HL-60 (cell line): ENCODE results near the gene KLF12.

Experiments
- GABPA ChIP-seq: IDR thresholded peaks from 2 replicates; pipeline ENCODE4 v1.6.1; 2012; ENCODE audit warnings: low read depth
- POLR2AphosphoS5 ChIP-seq: IDR thresholded peaks from 2 replicates; pipeline ENCODE4 v1.6.1; 2012; ENCODE audit warnings: low read depth
- TF ChIP-seq, protein P1 (sequence below): IDR thresholded peaks from one replicate; pipeline ENCODE4 v1.5.1; 2011; ENCODE audit warnings: low read length, control low read depth, inconsistent platforms; ENCODE audit not compliant: insufficient read depth
- TF ChIP-seq, protein P2 (sequence below): IDR thresholded peaks from 2 replicates; pipeline ENCODE4 v1.6.1; 2012; ENCODE audit warnings: low read depth; ENCODE audit not compliant: insufficient replicate concordance

DNA sequence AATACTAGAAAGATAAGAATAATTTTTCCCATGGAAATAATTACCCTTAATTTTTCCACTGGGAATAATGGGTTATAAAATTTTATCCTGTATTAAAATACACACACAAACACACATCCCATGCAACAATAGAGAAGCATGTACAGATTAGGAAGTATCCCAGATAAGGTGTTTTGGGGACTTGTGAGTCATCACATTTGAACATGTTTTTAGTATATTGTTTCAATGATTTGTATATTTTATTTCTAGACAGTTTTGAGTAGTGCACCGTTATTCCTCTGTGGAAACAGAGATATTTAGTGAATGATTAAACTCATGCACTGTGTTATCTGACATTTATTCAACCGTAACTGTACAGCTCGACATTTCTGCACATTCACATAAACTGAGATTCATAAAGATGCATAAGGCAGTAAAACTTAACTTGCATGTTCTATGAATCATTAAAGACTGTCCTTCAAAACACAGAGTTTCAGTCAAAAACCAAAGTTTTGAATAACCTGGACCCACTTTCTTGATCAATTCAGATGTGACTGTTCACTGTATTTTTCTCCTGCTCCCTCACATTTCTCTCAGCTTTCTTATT lies 30.1 kb downstream of the KLF12 start:
- TF ChIP-seq POLR2AphosphoS5 (no peak), GABPA (no peak)
- TF ChIP-seq, protein P1, sequence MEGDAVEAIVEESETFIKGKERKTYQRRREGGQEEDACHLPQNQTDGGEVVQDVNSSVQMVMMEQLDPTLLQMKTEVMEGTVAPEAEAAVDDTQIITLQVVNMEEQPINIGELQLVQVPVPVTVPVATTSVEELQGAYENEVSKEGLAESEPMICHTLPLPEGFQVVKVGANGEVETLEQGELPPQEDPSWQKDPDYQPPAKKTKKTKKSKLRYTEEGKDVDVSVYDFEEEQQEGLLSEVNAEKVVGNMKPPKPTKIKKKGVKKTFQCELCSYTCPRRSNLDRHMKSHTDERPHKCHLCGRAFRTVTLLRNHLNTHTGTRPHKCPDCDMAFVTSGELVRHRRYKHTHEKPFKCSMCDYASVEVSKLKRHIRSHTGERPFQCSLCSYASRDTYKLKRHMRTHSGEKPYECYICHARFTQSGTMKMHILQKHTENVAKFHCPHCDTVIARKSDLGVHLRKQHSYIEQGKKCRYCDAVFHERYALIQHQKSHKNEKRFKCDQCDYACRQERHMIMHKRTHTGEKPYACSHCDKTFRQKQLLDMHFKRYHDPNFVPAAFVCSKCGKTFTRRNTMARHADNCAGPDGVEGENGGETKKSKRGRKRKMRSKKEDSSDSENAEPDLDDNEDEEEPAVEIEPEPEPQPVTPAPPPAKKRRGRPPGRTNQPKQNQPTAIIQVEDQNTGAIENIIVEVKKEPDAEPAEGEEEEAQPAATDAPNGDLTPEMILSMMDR = no peak
- TF ChIP-seq, protein P2, sequence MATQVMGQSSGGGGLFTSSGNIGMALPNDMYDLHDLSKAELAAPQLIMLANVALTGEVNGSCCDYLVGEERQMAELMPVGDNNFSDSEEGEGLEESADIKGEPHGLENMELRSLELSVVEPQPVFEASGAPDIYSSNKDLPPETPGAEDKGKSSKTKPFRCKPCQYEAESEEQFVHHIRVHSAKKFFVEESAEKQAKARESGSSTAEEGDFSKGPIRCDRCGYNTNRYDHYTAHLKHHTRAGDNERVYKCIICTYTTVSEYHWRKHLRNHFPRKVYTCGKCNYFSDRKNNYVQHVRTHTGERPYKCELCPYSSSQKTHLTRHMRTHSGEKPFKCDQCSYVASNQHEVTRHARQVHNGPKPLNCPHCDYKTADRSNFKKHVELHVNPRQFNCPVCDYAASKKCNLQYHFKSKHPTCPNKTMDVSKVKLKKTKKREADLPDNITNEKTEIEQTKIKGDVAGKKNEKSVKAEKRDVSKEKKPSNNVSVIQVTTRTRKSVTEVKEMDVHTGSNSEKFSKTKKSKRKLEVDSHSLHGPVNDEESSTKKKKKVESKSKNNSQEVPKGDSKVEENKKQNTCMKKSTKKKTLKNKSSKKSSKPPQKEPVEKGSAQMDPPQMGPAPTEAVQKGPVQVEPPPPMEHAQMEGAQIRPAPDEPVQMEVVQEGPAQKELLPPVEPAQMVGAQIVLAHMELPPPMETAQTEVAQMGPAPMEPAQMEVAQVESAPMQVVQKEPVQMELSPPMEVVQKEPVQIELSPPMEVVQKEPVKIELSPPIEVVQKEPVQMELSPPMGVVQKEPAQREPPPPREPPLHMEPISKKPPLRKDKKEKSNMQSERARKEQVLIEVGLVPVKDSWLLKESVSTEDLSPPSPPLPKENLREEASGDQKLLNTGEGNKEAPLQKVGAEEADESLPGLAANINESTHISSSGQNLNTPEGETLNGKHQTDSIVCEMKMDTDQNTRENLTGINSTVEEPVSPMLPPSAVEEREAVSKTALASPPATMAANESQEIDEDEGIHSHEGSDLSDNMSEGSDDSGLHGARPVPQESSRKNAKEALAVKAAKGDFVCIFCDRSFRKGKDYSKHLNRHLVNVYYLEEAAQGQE = no peak
